Breast epithelium (tissue), 4 donors: ENCODE results near the gene ZBTB45. TPM values are rescaled to one million over a fixed set of nuclear protein-coding genes. Genes with fewer than 3 reads are reported as not detected.

Source experiments
- DNase-seq, 2 donors: peaks; one replicate each; pipeline ENCODE4 v3.0.0-alpha.2; 2019; ENCODE audit warnings: low spot score in 2 of 2
- H3K27ac ChIP-seq, 2 donors: fragments of 200-600 bp; sonication (generic) in 1 of 2; one replicate each; pipeline ENCODE4 v1.5.1; 2016 to 2019; ENCODE audit warnings: mild to moderate bottlenecking in 1 of 2
- H3K27me3 ChIP-seq, 2 donors: fragments of 200-600 bp; sonication (generic) in 1 of 2; one replicate each; pipeline versions ENCODE4 v1.5.1 to v1.6.0; 2017 to 2019; ENCODE audit warnings: control low read depth in 1 of 2, mild to moderate bottlenecking in 1 of 2
- H3K36me3 ChIP-seq: fragments of 200-600 bp; one replicate; pipeline ENCODE4 v1.5.1; 2019
- H3K4me1 ChIP-seq, 2 donors: fragments of 200-600 bp; sonication (generic); one replicate each; pipeline ENCODE4 v1.5.1; 2016 to 2019; ENCODE audit warnings: control low read depth in 1 of 2
- H3K4me3 ChIP-seq, 3 donors: fragments of 200-600 bp; sonication (generic); 1 replicate in 2 of 3; 2 replicates in 1 of 3; pipeline ENCODE4 v1.5.1; 2016 to 2019; ENCODE audit warnings: mild to moderate bottlenecking in 3 of 3, moderate library complexity in 2 of 3
- H3K9me3 ChIP-seq, 2 donors: fragments of 200-600 bp; sonication (generic) in 1 of 2; one replicate each; pipeline ENCODE4 v1.5.1; 2016 to 2019; ENCODE audit warnings: control low read depth in 1 of 2
- POLR2A ChIP-seq: fragments of 450-650 bp; IDR thresholded peaks from one replicate; pipeline ENCODE4 v1.6.1; 2016; ENCODE audit warnings: antibody characterized with exemption, mild to moderate bottlenecking, moderate library complexity
- POLR2AphosphoS5 ChIP-seq, 3 donors: sonication (generic); formaldehyde crosslinking; IDR thresholded peaks; one replicate each; pipeline ENCODE4 v1.6.1; 2017; ENCODE audit warnings: antibody characterized with exemption in 3 of 3
- intact Hi-C: fragments of 100-400 bp; cut with DNase I; formaldehyde crosslinking; loops from one replicate; pipeline ENCODE4 v1.15.1; 2023; ENCODE audit warnings: low total_unique reads
- total RNA-seq, 3 donors: library from RNA; depleted of rRNA; stranded (reverse); fragments of >200 nt; gene quantifications; one replicate each; pipeline ENCODE4 v1.1.0, GENCODE V29; 2016
- TF ChIP-seq, protein P1 (sequence below), 3 donors: fragments of 450-650 bp; IDR thresholded peaks; one replicate each; pipeline ENCODE4 v1.5.1; 2016 to 2017; ENCODE audit warnings: antibody characterized with exemption in 3 of 3, mild to moderate bottlenecking in 3 of 3, moderate library complexity in 3 of 3

ZBTB45 gene
- total RNA-seq, 3 donors from 2014 or later = 8.2 to 9.2 (median 8.6) TPM

DNA sequence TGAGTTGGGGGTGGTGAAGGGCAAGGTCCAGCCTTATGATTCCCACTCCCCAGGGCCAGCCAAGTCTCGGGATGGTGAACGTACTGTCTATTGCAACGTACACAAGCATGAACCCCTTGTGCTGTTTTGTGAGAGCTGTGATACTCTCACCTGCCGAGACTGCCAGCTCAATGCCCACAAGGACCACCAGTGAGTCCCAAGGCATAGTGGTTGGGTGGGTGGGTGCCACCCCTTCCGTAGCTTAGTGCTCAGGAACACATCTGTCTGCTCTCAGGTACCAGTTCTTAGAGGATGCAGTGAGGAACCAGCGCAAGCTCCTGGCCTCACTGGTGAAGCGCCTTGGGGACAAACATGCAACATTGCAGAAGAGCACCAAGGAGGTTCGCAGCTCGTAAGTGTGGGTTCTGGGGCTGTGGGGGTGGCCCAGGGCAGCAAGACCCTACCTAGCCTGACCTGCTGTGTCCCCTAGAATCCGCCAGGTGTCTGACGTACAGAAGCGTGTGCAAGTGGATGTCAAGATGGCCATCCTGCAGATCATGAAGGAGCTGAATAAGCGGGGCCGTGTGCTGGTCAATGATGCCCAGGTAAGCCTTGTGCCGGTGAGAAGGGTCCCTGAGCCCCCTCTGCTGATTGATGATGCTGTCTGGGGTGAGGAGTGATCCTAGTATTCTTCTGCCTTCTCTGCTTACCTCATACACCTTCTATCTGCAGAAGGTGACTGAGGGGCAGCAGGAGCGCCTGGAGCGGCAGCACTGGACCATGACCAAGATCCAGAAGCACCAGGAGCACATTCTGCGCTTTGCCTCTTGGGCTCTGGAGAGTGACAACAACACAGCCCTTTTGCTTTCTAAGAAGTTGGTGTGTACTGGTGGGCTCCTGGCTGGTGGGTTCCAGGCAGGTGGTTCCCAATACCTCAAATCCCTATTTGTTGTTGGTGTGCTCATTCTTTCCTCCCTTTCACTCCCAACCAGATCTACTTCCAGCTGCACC, 28.0 kb upstream of the ZBTB45 start:
- intact Hi-C loops = no loop called here
- Histone ChIP-seq H3K9me3 (no peaks in the 10 kb centered on the region), H3K4me3 (no peak overlapping the region), H3K36me3 (peaks cover 23% of the 10 kb centered on the region), H3K4me1 (peaks cover 11 to 18% of the 10 kb centered on the region in 2 donors), H3K27me3 (no peaks in the 10 kb centered on the region), H3K27ac (no peak overlapping the region)
- TF ChIP-seq, protein P1, sequence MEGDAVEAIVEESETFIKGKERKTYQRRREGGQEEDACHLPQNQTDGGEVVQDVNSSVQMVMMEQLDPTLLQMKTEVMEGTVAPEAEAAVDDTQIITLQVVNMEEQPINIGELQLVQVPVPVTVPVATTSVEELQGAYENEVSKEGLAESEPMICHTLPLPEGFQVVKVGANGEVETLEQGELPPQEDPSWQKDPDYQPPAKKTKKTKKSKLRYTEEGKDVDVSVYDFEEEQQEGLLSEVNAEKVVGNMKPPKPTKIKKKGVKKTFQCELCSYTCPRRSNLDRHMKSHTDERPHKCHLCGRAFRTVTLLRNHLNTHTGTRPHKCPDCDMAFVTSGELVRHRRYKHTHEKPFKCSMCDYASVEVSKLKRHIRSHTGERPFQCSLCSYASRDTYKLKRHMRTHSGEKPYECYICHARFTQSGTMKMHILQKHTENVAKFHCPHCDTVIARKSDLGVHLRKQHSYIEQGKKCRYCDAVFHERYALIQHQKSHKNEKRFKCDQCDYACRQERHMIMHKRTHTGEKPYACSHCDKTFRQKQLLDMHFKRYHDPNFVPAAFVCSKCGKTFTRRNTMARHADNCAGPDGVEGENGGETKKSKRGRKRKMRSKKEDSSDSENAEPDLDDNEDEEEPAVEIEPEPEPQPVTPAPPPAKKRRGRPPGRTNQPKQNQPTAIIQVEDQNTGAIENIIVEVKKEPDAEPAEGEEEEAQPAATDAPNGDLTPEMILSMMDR (IDR thresholded peaks at IDR 0.05) = no peak
- TF ChIP-seq POLR2A (no peak), POLR2AphosphoS5 (IDR thresholded peaks at IDR 0.05) (no peak)
- DNase-seq = no peak

- H3K27ac ChIP-seq = peak overlapping the region; percentile 97
Observed at GRCh38 chr19:58546019-58546530, 26.5 kb upstream of the ZBTB45 start.

GRCh38 chr19:58545286-58546018, 25.8 kb upstream of the ZBTB45 start:
- Histone ChIP-seq H3K27ac (peak overlapping the region; percentile 97), H3K27me3 (no peaks in the 10 kb centered on the region), H3K4me3 (peak overlapping the region; percentile 87 to 99 (median 93)), H3K4me1 (peaks cover 11 to 18% of the 10 kb centered on the region in 2 donors), H3K36me3 (peaks cover 23% of the 10 kb centered on the region), H3K9me3 (no peaks in the 10 kb centered on the region)
- intact Hi-C loops = no loop called here
- no peak for TF ChIP-seq POLR2A
- TF ChIP-seq, protein P1 (IDR thresholded peaks at IDR 0.05) = no peak
- no peak for TF ChIP-seq POLR2AphosphoS5 (IDR thresholded peaks at IDR 0.05)
- DNase-seq = no peak

More at GRCh38 chr19:58546019-58546530, 26.5 kb upstream of the ZBTB45 start:
- intact Hi-C loops = no loop called here
- TF ChIP-seq, protein P1 (IDR thresholded peaks at IDR 0.05) = no peak
- TF ChIP-seq POLR2A (no peak), POLR2AphosphoS5 (IDR thresholded peaks at IDR 0.05) (no peak)
- no peaks in the 10 kb centered on the region for H3K27me3 ChIP-seq
- no peak for DNase-seq
- H3K4me1 ChIP-seq = peaks cover 11 to 18% of the 10 kb centered on the region in 2 donors
- H3K36me3 ChIP-seq = peaks cover 23% of the 10 kb centered on the region
- peak overlapping the region; percentile 87 to 99 (median 93) for H3K4me3 ChIP-seq
- no peaks in the 10 kb centered on the region for H3K9me3 ChIP-seq

DNA sequence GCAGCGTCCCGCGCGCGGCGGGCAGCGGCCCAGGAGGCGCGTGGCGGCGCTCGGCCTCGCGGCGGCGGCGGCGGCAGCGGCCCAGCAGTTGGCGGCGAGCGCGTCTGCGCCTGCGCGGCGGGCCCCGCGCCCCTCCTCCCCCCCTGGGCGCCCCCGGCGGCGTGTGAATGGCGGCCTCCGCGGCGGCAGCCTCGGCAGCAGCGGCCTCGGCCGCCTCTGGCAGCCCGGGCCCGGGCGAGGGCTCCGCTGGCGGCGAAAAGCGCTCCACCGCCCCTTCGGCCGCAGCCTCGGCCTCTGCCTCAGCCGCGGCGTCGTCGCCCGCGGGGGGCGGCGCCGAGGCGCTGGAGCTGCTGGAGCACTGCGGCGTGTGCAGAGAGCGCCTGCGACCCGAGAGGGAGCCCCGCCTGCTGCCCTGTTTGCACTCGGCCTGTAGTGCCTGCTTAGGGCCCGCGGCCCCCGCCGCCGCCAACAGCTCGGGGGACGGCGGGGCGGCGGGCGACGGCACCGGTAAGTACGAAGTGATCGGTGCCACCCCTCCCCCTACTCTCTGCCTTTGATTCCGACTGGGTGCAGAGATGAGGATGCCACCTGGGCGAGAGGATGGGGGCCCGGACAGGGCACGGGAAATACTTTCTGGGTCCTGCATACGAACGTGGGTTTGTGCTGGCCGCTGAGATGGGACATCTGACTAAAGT, 25.1 kb upstream of the ZBTB45 start:
- H3K27ac ChIP-seq = peak overlapping the region; percentile 97
- H3K9me3 ChIP-seq = no peaks in the 10 kb centered on the region
- TF ChIP-seq POLR2A (no peak), POLR2AphosphoS5 (IDR thresholded peaks at IDR 0.05) (no peak)
- TF ChIP-seq, protein P1 (IDR thresholded peaks at IDR 0.05) = no peak
- intact Hi-C loops = no loop called here
- peak overlapping the region; percentile 87 to 99 (median 93) for H3K4me3 ChIP-seq
- peaks cover 11 to 18% of the 10 kb centered on the region in 2 donors for H3K4me1 ChIP-seq
- H3K27me3 ChIP-seq = no peaks in the 10 kb centered on the region
- peaks cover 17% of the 10 kb centered on the region for H3K36me3 ChIP-seq
- no peak for DNase-seq
